AG08396 (cell line): ENCODE data around the gene GTPBP10.

Source experiments
- DNase-seq: peaks from one replicate; pipeline ENCODE4 v3.0.0; 2012; ENCODE audit warnings: low spot score, mixed read lengths

Gene GTPBP10

GRCh38 chr7:90432752-90433151 lies 86.2 kb downstream of the GTPBP10 start:
- DNase-seq = no peak

DNA sequence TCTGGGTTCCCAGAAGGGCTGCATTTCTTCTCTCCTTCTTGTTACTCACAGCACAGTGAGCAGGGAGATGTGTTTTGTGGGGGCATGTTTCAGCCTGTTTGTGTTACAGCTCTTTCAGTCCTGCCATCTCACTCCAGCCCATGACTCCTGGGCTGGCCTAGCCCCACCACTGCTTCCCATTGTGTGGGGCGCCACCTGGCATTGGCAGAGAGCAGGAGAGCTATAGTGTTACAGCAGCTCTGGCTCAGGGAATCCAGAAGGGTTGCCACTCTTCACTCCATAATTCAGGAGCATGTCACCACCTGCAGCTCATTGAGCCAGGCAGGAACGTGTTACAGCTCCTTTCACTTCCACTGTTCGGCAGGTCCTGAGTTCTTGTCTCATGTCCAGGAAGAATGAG lies 86.7 kb downstream of the GTPBP10 start:
- no peak for DNase-seq
